ENCODE measurements around the gene PLA2G4E. TPM values are rescaled to one million over a fixed set of nuclear protein-coding genes. Genes with fewer than 3 reads are reported as not detected.
A peak's percentile ranks its signal among the peaks of the same experiment; 100 is the strongest.

The PLA2G4E gene, protein sequence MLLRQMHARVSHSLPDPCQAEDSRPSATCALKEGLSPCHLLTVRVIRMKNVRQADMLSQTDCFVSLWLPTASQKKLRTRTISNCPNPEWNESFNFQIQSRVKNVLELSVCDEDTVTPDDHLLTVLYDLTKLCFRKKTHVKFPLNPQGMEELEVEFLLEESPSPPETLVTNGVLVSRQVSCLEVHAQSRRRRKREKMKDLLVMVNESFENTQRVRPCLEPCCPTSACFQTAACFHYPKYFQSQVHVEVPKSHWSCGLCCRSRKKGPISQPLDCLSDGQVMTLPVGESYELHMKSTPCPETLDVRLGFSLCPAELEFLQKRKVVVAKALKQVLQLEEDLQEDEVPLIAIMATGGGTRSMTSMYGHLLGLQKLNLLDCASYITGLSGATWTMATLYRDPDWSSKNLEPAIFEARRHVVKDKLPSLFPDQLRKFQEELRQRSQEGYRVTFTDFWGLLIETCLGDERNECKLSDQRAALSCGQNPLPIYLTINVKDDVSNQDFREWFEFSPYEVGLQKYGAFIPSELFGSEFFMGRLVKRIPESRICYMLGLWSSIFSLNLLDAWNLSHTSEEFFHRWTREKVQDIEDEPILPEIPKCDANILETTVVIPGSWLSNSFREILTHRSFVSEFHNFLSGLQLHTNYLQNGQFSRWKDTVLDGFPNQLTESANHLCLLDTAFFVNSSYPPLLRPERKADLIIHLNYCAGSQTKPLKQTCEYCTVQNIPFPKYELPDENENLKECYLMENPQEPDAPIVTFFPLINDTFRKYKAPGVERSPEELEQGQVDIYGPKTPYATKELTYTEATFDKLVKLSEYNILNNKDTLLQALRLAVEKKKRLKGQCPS
- total RNA-seq (2022) (0.09 TPM in 1 of 2 replicates, not detected in the other), Bru-seq, nascent RNA (percentile 4 among the genes with signal in this experiment), BruChase-seq, experiment 1, labeled RNA remaining after a 6-hour chase (percentile 3 among the genes with signal in this experiment), BruChase-seq, experiment 2, labeled RNA remaining after a 2-hour chase (percentile 1 among the genes with signal in this experiment)
- long read RNA-seq, result 0 reads

DNA sequence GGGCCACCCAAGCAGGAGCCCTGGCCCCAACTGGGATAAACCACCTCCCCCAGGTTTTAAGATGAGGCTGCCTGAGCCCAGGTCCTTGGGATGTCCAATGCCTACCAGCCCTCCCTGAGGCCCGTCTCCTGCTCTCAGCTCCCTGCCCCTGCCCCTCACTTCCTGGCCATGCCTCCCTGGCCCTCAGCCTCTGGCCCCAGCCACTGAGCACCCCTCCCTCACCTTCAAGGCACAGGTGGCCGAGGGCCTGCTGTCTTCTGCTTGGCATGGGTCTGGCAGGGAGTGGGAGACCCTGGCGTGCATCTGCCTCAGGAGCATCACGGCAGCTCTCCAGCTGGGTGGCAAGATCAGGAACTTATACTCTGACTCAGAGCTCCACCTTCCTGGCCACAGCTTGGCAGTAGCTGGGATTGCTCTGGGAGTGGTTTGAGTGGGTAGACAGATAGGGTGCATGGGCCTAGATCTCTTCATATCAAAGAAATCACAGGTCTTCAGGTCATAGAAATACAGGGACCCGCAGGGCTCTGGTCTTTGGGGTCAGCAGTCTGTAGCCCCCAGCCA, at the start of gene PLA2G4E:
TSS of gene PLA2G4E (minus strand) at position 330 of the 561 bp plus-strand sequence. CDS start at position 318, 12 bp downstream.
- CTCF ChIA-PET, result no interaction called here
- no peak for DNase-seq
- TF ChIP-seq, protein P1, sequence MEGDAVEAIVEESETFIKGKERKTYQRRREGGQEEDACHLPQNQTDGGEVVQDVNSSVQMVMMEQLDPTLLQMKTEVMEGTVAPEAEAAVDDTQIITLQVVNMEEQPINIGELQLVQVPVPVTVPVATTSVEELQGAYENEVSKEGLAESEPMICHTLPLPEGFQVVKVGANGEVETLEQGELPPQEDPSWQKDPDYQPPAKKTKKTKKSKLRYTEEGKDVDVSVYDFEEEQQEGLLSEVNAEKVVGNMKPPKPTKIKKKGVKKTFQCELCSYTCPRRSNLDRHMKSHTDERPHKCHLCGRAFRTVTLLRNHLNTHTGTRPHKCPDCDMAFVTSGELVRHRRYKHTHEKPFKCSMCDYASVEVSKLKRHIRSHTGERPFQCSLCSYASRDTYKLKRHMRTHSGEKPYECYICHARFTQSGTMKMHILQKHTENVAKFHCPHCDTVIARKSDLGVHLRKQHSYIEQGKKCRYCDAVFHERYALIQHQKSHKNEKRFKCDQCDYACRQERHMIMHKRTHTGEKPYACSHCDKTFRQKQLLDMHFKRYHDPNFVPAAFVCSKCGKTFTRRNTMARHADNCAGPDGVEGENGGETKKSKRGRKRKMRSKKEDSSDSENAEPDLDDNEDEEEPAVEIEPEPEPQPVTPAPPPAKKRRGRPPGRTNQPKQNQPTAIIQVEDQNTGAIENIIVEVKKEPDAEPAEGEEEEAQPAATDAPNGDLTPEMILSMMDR (IDR thresholded peaks at IDR 0.05; ENCODE audit: unreplicated experiment), result no peak
- Mint-ChIP-seq H3K9me3 (ENCODE audit: low read depth, unreplicated experiment) (no peaks in the 10 kb centered on the region), H3K36me3 (ENCODE audit: insufficient read depth, unreplicated experiment) (no peaks in the 10 kb centered on the region), H3K4me3 (ENCODE audit: low read depth, unreplicated experiment) (no peak within 1 kb of the TSS), H3K4me1 (ENCODE audit: low read depth, unreplicated experiment) (no peaks in the 10 kb centered on the region), H3K27me3 (ENCODE audit: unreplicated experiment) (peaks cover 14% of the 10 kb centered on the region), H3K27ac (ENCODE audit: unreplicated experiment) (no peak within 1 kb of the TSS)
- no TSS peak for BruUV-seq (replicated peaks)
- intact Hi-C loops (cut with micrococcal nuclease; ENCODE audit: unreplicated experiment), result no loop called here

DNA sequence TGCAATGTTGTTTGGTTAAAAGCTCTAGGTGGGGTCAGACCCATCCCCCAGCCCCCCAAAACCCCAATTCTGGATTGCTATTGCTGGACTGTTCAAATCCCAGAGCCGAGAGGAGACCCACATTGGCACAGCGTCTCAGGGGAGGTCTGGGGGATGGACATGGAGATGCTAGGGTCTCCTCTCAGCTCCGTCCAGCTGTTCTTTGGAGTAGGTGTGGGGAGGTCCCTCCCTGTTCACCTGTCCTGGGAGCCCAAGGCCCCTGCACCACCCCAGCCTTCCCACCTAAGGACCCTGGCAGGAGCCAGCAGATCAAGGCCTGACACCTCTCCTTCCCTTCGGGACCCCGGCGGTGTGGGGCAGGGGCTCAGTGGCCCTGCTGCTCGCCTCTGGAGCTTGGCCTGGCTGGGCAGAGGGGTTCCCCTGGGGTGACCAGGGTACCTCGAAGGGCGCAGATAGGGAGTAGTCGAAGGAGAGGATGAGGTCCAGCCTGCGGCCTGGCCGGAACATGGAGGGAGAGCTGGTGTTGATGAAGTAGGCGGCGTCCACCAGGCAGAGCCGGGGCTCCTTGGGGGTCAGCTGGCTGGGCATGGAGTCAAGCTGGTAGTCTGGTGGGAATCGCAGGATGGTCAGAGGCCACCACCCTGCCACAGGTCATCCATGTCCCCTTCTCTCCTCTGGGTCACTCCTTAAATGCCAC, 49.6 kb upstream of the PLA2G4E start:
- intact Hi-C loops (cut with micrococcal nuclease; ENCODE audit: unreplicated experiment), result no loop called here
- BruUV-seq (replicated peaks), result no TSS peak

DNA sequence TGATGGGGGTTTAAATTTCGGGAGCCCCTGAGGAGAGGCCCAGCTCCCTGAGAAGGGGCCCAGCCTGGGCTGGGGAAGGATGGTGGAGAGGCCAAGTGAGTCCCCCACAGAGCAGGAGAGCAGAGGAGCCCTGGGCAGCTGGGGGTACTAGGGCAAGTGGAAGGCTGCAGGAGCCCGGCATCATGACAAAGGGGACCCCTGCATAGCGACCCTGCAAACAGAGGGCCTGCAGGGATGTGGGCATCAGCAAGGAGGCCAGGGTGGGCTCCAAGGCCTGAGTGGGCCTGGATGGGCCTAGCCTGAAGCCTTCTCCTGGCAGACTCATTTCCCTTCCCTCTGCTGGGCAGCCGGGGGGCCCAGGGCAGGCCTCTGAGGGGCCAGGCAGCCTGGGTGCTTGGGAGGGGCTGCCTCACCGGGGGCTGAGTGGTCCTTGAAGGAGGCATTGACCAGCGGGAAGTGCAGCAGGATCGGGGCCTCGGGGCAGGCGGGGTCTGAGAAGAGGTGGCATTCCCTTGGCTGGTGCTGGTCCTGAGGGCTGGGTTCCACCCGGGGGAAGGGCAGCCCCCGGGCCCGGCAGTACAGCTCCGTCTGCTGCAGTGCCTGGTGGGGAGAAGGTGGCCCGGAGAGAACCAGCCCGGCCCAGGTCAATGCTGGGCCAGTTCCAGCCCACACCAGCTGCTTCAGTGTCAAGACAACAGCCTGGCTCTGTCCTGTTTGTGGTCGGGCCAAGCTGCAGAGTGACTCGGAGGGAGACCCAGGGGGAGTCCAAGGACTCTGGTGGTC, 48.8 kb upstream of the PLA2G4E start:
- BruUV-seq (replicated peaks), result no TSS peak

More for the DNA sequence above, 49.6 kb upstream of the PLA2G4E start:
- peaks cover 5% of the 10 kb centered on the region for H3K36me3 Mint-ChIP-seq (ENCODE audit: insufficient read depth, unreplicated experiment)
- no peak overlapping the region for H3K27ac Mint-ChIP-seq (ENCODE audit: unreplicated experiment)
- TF ChIP-seq, protein P1 (IDR thresholded peaks at IDR 0.05; ENCODE audit: unreplicated experiment), result no peak
- H3K4me3 Mint-ChIP-seq (ENCODE audit: low read depth, unreplicated experiment), result no peak overlapping the region
- CTCF ChIA-PET, result no interaction called here
- peaks cover 9% of the 10 kb centered on the region for H3K4me1 Mint-ChIP-seq (ENCODE audit: low read depth, unreplicated experiment)
- no peak for DNase-seq
- H3K27me3 Mint-ChIP-seq (ENCODE audit: unreplicated experiment), result no peaks in the 10 kb centered on the region
- H3K9me3 Mint-ChIP-seq (ENCODE audit: low read depth, unreplicated experiment), result peaks cover 2% of the 10 kb centered on the region

More for the DNA sequence above, 48.8 kb upstream of the PLA2G4E start:
- TF ChIP-seq, protein P1 (IDR thresholded peaks at IDR 0.05; ENCODE audit: unreplicated experiment), result no peak
- no peak for DNase-seq
- CTCF ChIA-PET, result no interaction called here
- Mint-ChIP-seq H3K4me3 (ENCODE audit: low read depth, unreplicated experiment) (no peak overlapping the region), H3K9me3 (ENCODE audit: low read depth, unreplicated experiment) (peaks cover 2% of the 10 kb centered on the region), H3K36me3 (ENCODE audit: insufficient read depth, unreplicated experiment) (peaks cover 5% of the 10 kb centered on the region), H3K4me1 (ENCODE audit: low read depth, unreplicated experiment) (peaks cover 9% of the 10 kb centered on the region), H3K27me3 (ENCODE audit: unreplicated experiment) (no peaks in the 10 kb centered on the region), H3K27ac (ENCODE audit: unreplicated experiment) (no peak overlapping the region)
- intact Hi-C loops (cut with micrococcal nuclease; ENCODE audit: unreplicated experiment), result loop anchor here (5.0 kb wide), 1 partner anchor 403 kb away; no protein-coding TSS in a partner anchor

Measured in Calu3 (cell line).